Measurements from ENCODE around the gene SLU7. TPM values are rescaled to one million over a fixed set of nuclear protein-coding genes. Genes with fewer than 3 reads are reported as not detected.

SLU7 gene
- total RNA-seq, 1 experiment from 2014 or later: 33.3 TPM

GRCh38 chr5:160375701-160376100, 43.2 kb downstream of the SLU7 start:
- H3K27ac Mint-ChIP-seq: no peak overlapping the region
- Histone ChIP-seq H3K23me2 (ENCODE audit: insufficient read length, low read depth, low read length, poor library complexity, severe bottlenecking) (peaks cover under 1% of the 10 kb centered on the region), H3K23ac (ENCODE audit: insufficient read length, low read depth, low read length) (no peak overlapping the region), H3K27ac (ENCODE audit: insufficient read length, low read depth, low read length) (no peak overlapping the region), H3K18ac (ENCODE audit: insufficient read length, low read depth, low read length) (no peak overlapping the region), H3T11ph (ENCODE audit: low read length) (no peak overlapping the region), H3K4me1 (ENCODE audit: insufficient read depth, low read length) (no peaks in the 10 kb centered on the region; the same call in 1 of the 2 replicates), H4K91ac (ENCODE audit: insufficient read length, low read depth, low read length) (no peak overlapping the region), H3K79me1 (ENCODE audit: insufficient read depth, low read depth, low read length, poor library complexity, severe bottlenecking) (no peaks in the 10 kb centered on the region), H2BK15ac (ENCODE audit: low read depth, low read length) (no peak overlapping the region), H2BK20ac (ENCODE audit: low read depth, low read length, poor library complexity, severe bottlenecking) (no peak overlapping the region), H2AK5ac (ENCODE audit: insufficient read length, low read length) (no peak overlapping the region), H3K4me2 (ENCODE audit: insufficient read depth, insufficient read length, low read length) (no peak overlapping the region), H3K9me3 (ENCODE audit: control insufficient read depth, low read depth, low read length) (no peaks in the 10 kb centered on the region), H2BK12ac (ENCODE audit: insufficient read length, low read depth, low read length) (no peak overlapping the region), H4K20me1 (ENCODE audit: control insufficient read depth, insufficient read depth, insufficient read length) (no peaks in the 10 kb centered on the region), H4K5ac (ENCODE audit: insufficient read length, low read depth, low read length) (no peak overlapping the region), H3K4ac (ENCODE audit: low read depth, low read length) (no peak overlapping the region), H3K14ac (ENCODE audit: insufficient read depth, low read length) (no peak overlapping the region), H3K79me2 (ENCODE audit: insufficient read depth, low read length) (no peaks in the 10 kb centered on the region), H3K27me3 (ENCODE audit: insufficient read depth, low read length) (peaks cover 4% of the 10 kb centered on the region; the same call in 1 of the 2 replicates), H2BK120ac (ENCODE audit: low read depth, low read length, poor library complexity, severe bottlenecking) (no peak overlapping the region), H4K8ac (replicated peaks; ENCODE audit: insufficient read length, low read depth, low read length) (no peak overlapping the region), H2BK5ac (ENCODE audit: insufficient read length, low read length) (no peak overlapping the region), H3K9ac (ENCODE audit: extremely low read depth, insufficient read length, low read length) (no peak overlapping the region), H3K56ac (ENCODE audit: insufficient read length, low read depth, low read length) (no peak overlapping the region), H2AFZ (ENCODE audit: low read length) (no peak overlapping the region)
- H3K4me3 Mint-ChIP-seq: no peak overlapping the region
- DNase-seq: no peak
- no peak for TF ChIP-seq CTCF (conservative IDR thresholded peaks at IDR 0.05)
- WGBS (ENCODE audit: extremely low coverage, insufficient read length, low lambda C conversion rate): no CpG with 5 or more reads among the region's 2 CpGs
- H3K4me1 Mint-ChIP-seq: peaks cover 14 to 15% of the 10 kb centered on the region in 2 experiments
- peaks cover 37% of the 10 kb centered on the region for H3K27me3 Mint-ChIP-seq (ENCODE audit: low read depth)
- H3K36me3 Mint-ChIP-seq (ENCODE audit: insufficient read depth in 1 of 3, low read depth in 3 of 3): no peaks in the 10 kb centered on the region
- H3K9me3 Mint-ChIP-seq: no peaks in the 10 kb centered on the region

Measured in H9 (cell line).